Sigmoid colon (tissue), 7 donors: ENCODE results near the gene SEPTIN6. TPM values are rescaled to one million over a fixed set of nuclear protein-coding genes. Genes with fewer than 3 reads are reported as not detected.

ENCODE experiments used
- DNase-seq: peaks from one replicate; pipeline ENCODE4 v3.0.0-alpha.2; 2019
- H3K27ac ChIP-seq, 4 donors: fragments of 200-600 bp; sonication (generic); one replicate each; pipeline ENCODE4 v1.5.1; 2016 to 2019; ENCODE audit warnings: mild to moderate bottlenecking in 1 of 4
- H3K27me3 ChIP-seq, 3 donors: fragments of 200-600 bp; sonication (generic); one replicate each; pipeline ENCODE4 v1.5.1; 2019; ENCODE audit warnings: mild to moderate bottlenecking in 1 of 3
- H3K36me3 ChIP-seq, 4 donors: fragments of 200-600 bp; sonication (generic); one replicate each; pipeline ENCODE4 v1.5.1; 2016 to 2019
- H3K4me1 ChIP-seq, 4 donors: fragments of 200-600 bp; sonication (generic); one replicate each; pipeline ENCODE4 v1.5.1; 2017 to 2019
- H3K4me3 ChIP-seq, 4 donors: fragments of 200-600 bp; sonication (generic); one replicate each; pipeline ENCODE4 v1.5.1; 2017 to 2019; ENCODE audit warnings: mild to moderate bottlenecking in 2 of 4, moderate library complexity in 1 of 4
- H3K9me3 ChIP-seq, 4 donors: fragments of 200-600 bp in 3 of 4; sonication (generic) in 3 of 4; one replicate each; pipeline versions ENCODE4 v1.5.1 to v1.6.1; 2013 to 2019
- EP300 ChIP-seq, 4 donors: sonication (generic); formaldehyde crosslinking; IDR thresholded peaks; one replicate each; pipeline ENCODE4 v1.6.1; 2017; ENCODE audit warnings: antibody characterized with exemption in 4 of 4
- POLR2A ChIP-seq, 2 donors: fragments of 450-650 bp; IDR thresholded peaks; one replicate each; pipeline ENCODE4 v1.6.1; 2016; ENCODE audit warnings: antibody characterized with exemption in 2 of 2, mild to moderate bottlenecking in 2 of 2, moderate library complexity in 2 of 2
- POLR2AphosphoS5 ChIP-seq, 4 donors: sonication (generic); formaldehyde crosslinking; IDR thresholded peaks; one replicate each; pipeline ENCODE4 v1.6.1; 2017; ENCODE audit warnings: antibody characterized with exemption in 4 of 4
- WGBS, 2 donors: extraction: QIAGEN DNeasy Blood & Tissue Kit; methylation state at CpG; one replicate each; pipeline ENCODE4 v1.1.7; 2013; 5-methylcytosine and 5-hydroxymethylcytosine counted together
- intact Hi-C: fragments of 100-400 bp; cut with DNase I; formaldehyde crosslinking; loops from one replicate; pipeline ENCODE4 v1.15.1; 2023
- polyA plus RNA-seq, 3 donors: library from polyadenylated mRNA; stranded (reverse); fragments of 200-250 nt; gene quantifications; one replicate each; pipeline ENCODE4 v1.2.3, GENCODE V29; 2013
- total RNA-seq, 4 donors: library from RNA; depleted of rRNA; stranded (reverse); fragments of >200 nt; gene quantifications; one replicate each; pipeline ENCODE4 v1.1.0, GENCODE V29; 2016
- TF ChIP-seq, protein P1 (sequence below), 4 experiments: fragments of 450-650 bp in 3 of 4; fragments of 200-600 bp in 1 of 4; IDR thresholded peaks; one replicate each; pipeline ENCODE4 v1.5.1; 2016 to 2019; ENCODE audit warnings: antibody characterized with exemption in 4 of 4, mild to moderate bottlenecking in 3 of 4, moderate library complexity in 2 of 4
- donor health status: healthy with polysubstance abuse.
- donor health status: Bipolar disorder and iron deficiency.
- donor health status: healthy.

SEPTIN6 gene
- total and polyA plus RNA-seq, 7 donors, result 5.3 to 103 (median 48.2) TPM

DNA sequence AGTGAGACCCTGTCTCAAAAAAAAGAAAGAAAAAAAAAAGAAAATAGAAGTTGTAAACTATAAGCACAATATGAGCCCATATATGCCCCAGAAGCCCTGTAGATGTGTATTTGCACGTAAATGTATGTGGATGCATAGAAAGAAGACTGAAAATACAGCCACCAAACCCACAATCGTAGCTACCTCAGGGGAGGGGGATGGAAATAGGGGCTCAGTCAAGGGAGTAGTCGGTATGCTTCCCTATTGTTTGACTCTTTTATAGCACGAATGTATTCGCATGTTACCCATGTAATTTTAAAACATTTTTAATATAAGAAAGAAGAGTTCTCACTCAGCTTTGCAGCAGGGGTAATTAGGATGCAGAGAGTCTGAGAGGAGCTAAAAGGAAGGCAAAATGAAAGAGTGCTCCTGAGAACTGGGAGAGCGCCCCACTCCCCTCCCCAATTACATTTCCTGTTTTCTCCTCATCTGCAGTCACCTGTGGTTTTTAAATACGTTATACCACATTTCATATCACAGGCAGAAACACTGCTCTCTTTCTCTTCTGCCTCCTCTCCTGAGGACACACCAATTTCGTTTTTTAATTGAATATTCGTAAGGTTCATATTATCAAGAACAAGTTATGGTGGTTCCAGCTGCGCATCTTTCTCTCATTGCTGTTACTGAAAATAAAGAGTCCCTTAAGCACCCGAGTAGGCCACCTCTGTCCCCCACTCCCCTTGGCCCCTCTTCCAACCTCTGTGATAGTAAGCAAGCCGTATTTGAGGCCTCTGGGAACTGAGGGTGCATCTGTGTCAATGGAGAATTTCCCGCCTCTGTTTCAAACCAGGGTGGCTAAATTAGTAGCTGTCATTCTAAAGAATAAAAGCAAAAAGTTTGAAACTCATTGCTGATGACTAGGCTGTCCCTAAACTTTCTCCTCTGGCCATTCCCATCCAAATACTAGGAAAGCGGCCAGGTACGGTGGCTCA, 10.7 kb downstream of the SEPTIN6 start:
- TF ChIP-seq, protein P1, sequence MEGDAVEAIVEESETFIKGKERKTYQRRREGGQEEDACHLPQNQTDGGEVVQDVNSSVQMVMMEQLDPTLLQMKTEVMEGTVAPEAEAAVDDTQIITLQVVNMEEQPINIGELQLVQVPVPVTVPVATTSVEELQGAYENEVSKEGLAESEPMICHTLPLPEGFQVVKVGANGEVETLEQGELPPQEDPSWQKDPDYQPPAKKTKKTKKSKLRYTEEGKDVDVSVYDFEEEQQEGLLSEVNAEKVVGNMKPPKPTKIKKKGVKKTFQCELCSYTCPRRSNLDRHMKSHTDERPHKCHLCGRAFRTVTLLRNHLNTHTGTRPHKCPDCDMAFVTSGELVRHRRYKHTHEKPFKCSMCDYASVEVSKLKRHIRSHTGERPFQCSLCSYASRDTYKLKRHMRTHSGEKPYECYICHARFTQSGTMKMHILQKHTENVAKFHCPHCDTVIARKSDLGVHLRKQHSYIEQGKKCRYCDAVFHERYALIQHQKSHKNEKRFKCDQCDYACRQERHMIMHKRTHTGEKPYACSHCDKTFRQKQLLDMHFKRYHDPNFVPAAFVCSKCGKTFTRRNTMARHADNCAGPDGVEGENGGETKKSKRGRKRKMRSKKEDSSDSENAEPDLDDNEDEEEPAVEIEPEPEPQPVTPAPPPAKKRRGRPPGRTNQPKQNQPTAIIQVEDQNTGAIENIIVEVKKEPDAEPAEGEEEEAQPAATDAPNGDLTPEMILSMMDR (IDR thresholded peaks at IDR 0.05), result no peak
- no peak for TF ChIP-seq EP300 (IDR thresholded peaks at IDR 0.05)
- TF ChIP-seq POLR2AphosphoS5 (IDR thresholded peaks at IDR 0.05), result no peak
- TF ChIP-seq POLR2A (IDR thresholded peaks at IDR 0.05), result no peak
- H3K27ac ChIP-seq, result peak overlapping the region in 2 of 4 donors; percentile 18 to 27
- WGBS, 2 donors, result 45 to 81% methylated on average over 15 of the region's 15 CpGs
- H3K27me3 ChIP-seq, result no peaks in the 10 kb centered on the region
- H3K4me3 ChIP-seq, result no peak overlapping the region
- peaks cover 0 to 37% (median 26%) of the 10 kb centered on the region in 4 donors for H3K4me1 ChIP-seq
- H3K36me3 ChIP-seq, result no peaks in the 10 kb centered on the region
- no peak for DNase-seq
- intact Hi-C loops, result no loop called here
- H3K9me3 ChIP-seq, result no peaks in the 10 kb centered on the region

DNA sequence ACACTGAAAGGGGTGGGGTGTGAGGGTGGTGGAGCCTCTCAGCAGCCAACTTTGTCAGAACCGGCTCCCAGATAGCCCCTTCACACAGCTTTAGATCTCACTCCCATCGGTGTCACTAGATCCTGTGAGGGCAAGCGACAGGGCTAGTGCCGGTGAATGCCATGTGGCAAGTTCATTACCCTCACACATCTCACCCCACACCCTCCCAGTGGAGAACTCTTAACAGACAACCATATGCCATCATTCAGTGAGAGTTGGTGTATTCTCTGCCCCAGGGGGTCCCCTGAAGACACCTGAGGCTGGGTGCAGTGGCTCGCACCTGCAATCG, 15.3 kb downstream of the SEPTIN6 start:
- WGBS, 2 donors, result 62 to 83% methylated on average over 6 of the region's 6 CpGs
- DNase-seq, result no peak
- TF ChIP-seq, protein P1 (IDR thresholded peaks at IDR 0.05), result no peak
- TF ChIP-seq EP300 (IDR thresholded peaks at IDR 0.05) (no peak), POLR2AphosphoS5 (IDR thresholded peaks at IDR 0.05) (no peak), POLR2A (IDR thresholded peaks at IDR 0.05) (no peak)

DNA sequence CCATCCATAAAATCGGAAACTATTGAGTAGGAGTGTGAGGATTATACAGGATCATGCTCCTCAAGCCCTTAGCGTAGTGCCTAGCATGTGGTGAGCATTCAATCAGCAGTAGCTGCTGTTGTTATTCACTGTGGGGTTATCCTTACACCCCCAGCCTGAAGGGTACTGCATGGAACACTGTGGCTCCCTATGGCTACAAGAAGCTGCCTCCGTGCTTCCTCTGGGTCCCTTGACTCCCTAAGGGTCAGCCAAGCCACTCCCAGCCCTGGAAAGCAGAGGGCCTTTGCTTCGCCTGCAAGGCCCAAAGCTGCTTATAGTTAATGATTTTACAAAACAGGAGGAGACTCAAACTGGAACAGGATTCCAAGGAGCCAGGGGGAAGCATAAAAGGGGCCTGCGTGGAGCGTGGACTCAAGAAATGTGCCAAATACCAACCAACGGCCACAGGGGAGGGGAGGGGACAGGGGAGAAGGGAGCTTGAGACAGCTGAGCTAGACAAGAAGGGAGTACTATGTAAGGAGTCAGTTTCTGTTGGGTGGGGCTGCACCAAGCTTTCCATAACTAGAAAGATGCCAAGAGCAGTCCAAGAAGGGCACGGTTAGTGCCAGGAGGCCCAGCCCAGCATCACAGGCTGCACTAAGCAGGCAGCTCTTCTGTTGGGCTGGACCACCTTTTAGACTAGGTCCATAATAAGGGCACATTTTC, 15.9 kb downstream of the SEPTIN6 start:
- 37 to 50% methylated on average over 8 of the region's 8 CpGs for WGBS, 2 donors
- peak overlapping the region; percentile 65 to 76 (median 74) for H3K27ac ChIP-seq

More for the DNA sequence above, 15.3 kb downstream of the SEPTIN6 start:
- no peaks in the 10 kb centered on the region for H3K9me3 ChIP-seq
- H3K4me3 ChIP-seq, result no peak overlapping the region
- no peaks in the 10 kb centered on the region for H3K36me3 ChIP-seq
- no peaks in the 10 kb centered on the region for H3K27me3 ChIP-seq
- intact Hi-C loops, result no loop called here
- peak overlapping the region; percentile 65 to 76 (median 74) for H3K27ac ChIP-seq
- peaks cover 0 to 24% (median 13%) of the 10 kb centered on the region in 4 donors for H3K4me1 ChIP-seq

DNA sequence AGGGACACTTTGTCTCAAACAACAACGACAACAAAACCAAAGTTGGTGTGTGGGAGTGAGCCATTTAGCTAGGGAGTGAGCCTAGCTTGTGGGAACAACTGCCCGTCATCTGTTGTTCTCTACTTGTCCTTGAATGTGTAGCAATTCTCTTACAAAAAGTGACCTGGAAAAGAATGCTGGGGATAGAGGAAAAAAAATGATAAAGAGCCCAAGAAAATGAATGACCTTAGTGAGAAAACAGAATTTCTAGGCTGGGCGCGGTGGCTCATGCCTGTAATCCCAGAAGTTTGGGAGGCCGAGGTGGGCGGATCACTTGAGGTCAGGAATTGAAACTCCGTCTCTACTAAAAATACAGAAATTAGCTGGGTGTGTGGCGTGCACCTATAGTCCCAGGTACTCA, 19.6 kb downstream of the SEPTIN6 start:
- intact Hi-C loops, result no loop called here
- no peak overlapping the region for H3K27ac ChIP-seq
- DNase-seq, result peak; percentile 15
- WGBS, 2 donors, result 94 to 96% methylated on average over 8 of the region's 8 CpGs
- H3K36me3 ChIP-seq, result no peaks in the 10 kb centered on the region
- peaks cover 0 to 46% (median 29%) of the 10 kb centered on the region in 4 donors for H3K4me1 ChIP-seq
- no peak overlapping the region for H3K4me3 ChIP-seq
- H3K9me3 ChIP-seq, result no peaks in the 10 kb centered on the region
- TF ChIP-seq, protein P1 (IDR thresholded peaks at IDR 0.05), result no peak
- TF ChIP-seq POLR2A (IDR thresholded peaks at IDR 0.05), result no peak
- TF ChIP-seq POLR2AphosphoS5 (IDR thresholded peaks at IDR 0.05), result no peak
- TF ChIP-seq EP300 (IDR thresholded peaks at IDR 0.05), result no peak
- no peaks in the 10 kb centered on the region for H3K27me3 ChIP-seq

More for the DNA sequence above, 15.9 kb downstream of the SEPTIN6 start:
- no peak for TF ChIP-seq POLR2A (IDR thresholded peaks at IDR 0.05)
- no peak for TF ChIP-seq EP300 (IDR thresholded peaks at IDR 0.05)
- TF ChIP-seq POLR2AphosphoS5 (IDR thresholded peaks at IDR 0.05), result no peak
- TF ChIP-seq, protein P1 (IDR thresholded peaks at IDR 0.05), result no peak
- DNase-seq, result no peak
- Histone ChIP-seq H3K36me3 (no peaks in the 10 kb centered on the region), H3K4me3 (no peak overlapping the region), H3K9me3 (no peaks in the 10 kb centered on the region), H3K27me3 (no peaks in the 10 kb centered on the region), H3K4me1 (peaks cover 0 to 24% (median 13%) of the 10 kb centered on the region in 4 donors)
- intact Hi-C loops, result no loop called here
